T-helper 2 cell treated with Interferon-gamma antibody and Interleukin-4, amounts not matched to agents 5 μg/mL and 100 μg/mL, for 36 hours (primary cell): ENCODE measurements around the gene FKBP10.

Experiments
- DNase-seq: peaks from one replicate; pipeline ENCODE4 v3.0.0; 2021; ENCODE audit warnings: low spot score
- H3K27ac Mint-ChIP-seq: one replicate; pipeline ENCODE4 v1.8.0; 2021; ENCODE audit warnings: mild to moderate bottlenecking, mixed read lengths
- H3K27me3 Mint-ChIP-seq: one replicate; pipeline ENCODE4 v1.8.0; 2021; ENCODE audit warnings: low read depth, mixed read lengths
- H3K36me3 Mint-ChIP-seq: one replicate; pipeline ENCODE4 v1.8.0; 2021; ENCODE audit warnings: low read depth, mixed read lengths
- H3K4me1 Mint-ChIP-seq: one replicate; pipeline ENCODE4 v1.8.0; 2021; ENCODE audit warnings: low read depth, mixed read lengths
- H3K4me3 Mint-ChIP-seq: one replicate; pipeline ENCODE4 v1.8.0; 2022; ENCODE audit warnings: mild to moderate bottlenecking, moderate library complexity, mixed read lengths
- H3K9me3 Mint-ChIP-seq: one replicate; pipeline ENCODE4 v1.8.0; 2021; ENCODE audit warnings: mixed read lengths

FKBP10 gene

GRCh38 chr17:41792845-41793783 lies 19.7 kb upstream of the FKBP10 start:
- H3K9me3 Mint-ChIP-seq = no peaks in the 10 kb centered on the region
- peaks cover 5% of the 10 kb centered on the region for H3K4me1 Mint-ChIP-seq
- DNase-seq = no peak
- H3K4me3 Mint-ChIP-seq = no peak overlapping the region
- H3K27ac Mint-ChIP-seq = no peak overlapping the region
- H3K27me3 Mint-ChIP-seq = peaks cover 5% of the 10 kb centered on the region
- H3K36me3 Mint-ChIP-seq = no peaks in the 10 kb centered on the region

GRCh38 chr17:41793784-41794539 lies 18.8 kb upstream of the FKBP10 start:
- Mint-ChIP-seq H3K27me3 (peaks cover 3% of the 10 kb centered on the region), H3K4me3 (no peak overlapping the region), H3K27ac (no peak overlapping the region), H3K36me3 (no peaks in the 10 kb centered on the region), H3K4me1 (peaks cover 2% of the 10 kb centered on the region), H3K9me3 (no peaks in the 10 kb centered on the region)
- DNase-seq = no peak

GRCh38 chr17:41794540-41794975 lies 18.2 kb upstream of the FKBP10 start:
- H3K9me3 Mint-ChIP-seq = no peaks in the 10 kb centered on the region
- peaks cover 3% of the 10 kb centered on the region for H3K27me3 Mint-ChIP-seq
- H3K27ac Mint-ChIP-seq = no peak overlapping the region
- H3K36me3 Mint-ChIP-seq = no peaks in the 10 kb centered on the region
- H3K4me3 Mint-ChIP-seq = no peak overlapping the region
- no peak for DNase-seq
- peaks cover 1% of the 10 kb centered on the region for H3K4me1 Mint-ChIP-seq

GRCh38 chr17:41796121-41796895 lies 16.5 kb upstream of the FKBP10 start:
- H3K27me3 Mint-ChIP-seq = no peaks in the 10 kb centered on the region
- H3K4me3 Mint-ChIP-seq = no peak overlapping the region
- no peaks in the 10 kb centered on the region for H3K9me3 Mint-ChIP-seq
- H3K4me1 Mint-ChIP-seq = no peaks in the 10 kb centered on the region
- no peak for DNase-seq
- no peaks in the 10 kb centered on the region for H3K36me3 Mint-ChIP-seq
- no peak overlapping the region for H3K27ac Mint-ChIP-seq

- Mint-ChIP-seq H3K9me3 (no peaks in the 10 kb centered on the region), H3K27ac (no peak overlapping the region)
Measured at GRCh38 chr17:41797377-41797776, 15.4 kb upstream of the FKBP10 start.

GRCh38 chr17:41799366-41799765 lies 13.4 kb upstream of the FKBP10 start:
- Mint-ChIP-seq H3K27me3 (no peaks in the 10 kb centered on the region), H3K36me3 (no peaks in the 10 kb centered on the region), H3K4me1 (peaks cover 4% of the 10 kb centered on the region)

More at GRCh38 chr17:41797377-41797776, 15.4 kb upstream of the FKBP10 start:
- peaks cover 4% of the 10 kb centered on the region for H3K4me1 Mint-ChIP-seq
- H3K27me3 Mint-ChIP-seq = no peaks in the 10 kb centered on the region
- no peaks in the 10 kb centered on the region for H3K36me3 Mint-ChIP-seq
- H3K4me3 Mint-ChIP-seq = no peak overlapping the region
- no peak for DNase-seq

GRCh38 chr17:41800601-41801373 lies 12.0 kb upstream of the FKBP10 start:
- Mint-ChIP-seq H3K4me3 (no peak overlapping the region), H3K4me1 (peaks cover 4% of the 10 kb centered on the region), H3K27ac (no peak overlapping the region), H3K36me3 (no peaks in the 10 kb centered on the region), H3K27me3 (no peaks in the 10 kb centered on the region), H3K9me3 (no peaks in the 10 kb centered on the region)
- no peak for DNase-seq

More at GRCh38 chr17:41799366-41799765, 13.4 kb upstream of the FKBP10 start:
- H3K27ac Mint-ChIP-seq = no peak overlapping the region
- no peak overlapping the region for H3K4me3 Mint-ChIP-seq
- no peaks in the 10 kb centered on the region for H3K9me3 Mint-ChIP-seq
- DNase-seq = no peak

- no peak overlapping the region for H3K27ac Mint-ChIP-seq
- no peak overlapping the region for H3K4me3 Mint-ChIP-seq
- no peaks in the 10 kb centered on the region for H3K36me3 Mint-ChIP-seq
- peaks cover 4% of the 10 kb centered on the region for H3K4me1 Mint-ChIP-seq
- peak; percentile 52 for DNase-seq
- H3K9me3 Mint-ChIP-seq = no peaks in the 10 kb centered on the region
- H3K27me3 Mint-ChIP-seq = no peaks in the 10 kb centered on the region
Measured at GRCh38 chr17:41801374-41802271, 11.2 kb upstream of the FKBP10 start.

- Mint-ChIP-seq H3K27ac (no peak overlapping the region), H3K4me1 (peaks cover 4% of the 10 kb centered on the region), H3K4me3 (no peak overlapping the region), H3K36me3 (no peaks in the 10 kb centered on the region), H3K9me3 (no peaks in the 10 kb centered on the region), H3K27me3 (no peaks in the 10 kb centered on the region)
- no peak for DNase-seq
Measured at GRCh38 chr17:41803049-41804020, 9.5 kb upstream of the FKBP10 start.

- peaks cover 3% of the 10 kb centered on the region for H3K27me3 Mint-ChIP-seq
Measured at GRCh38 chr17:41806685-41807445, 5.9 kb upstream of the FKBP10 start.

More at GRCh38 chr17:41806685-41807445, 5.9 kb upstream of the FKBP10 start:
- Mint-ChIP-seq H3K4me3 (no peak overlapping the region), H3K36me3 (no peaks in the 10 kb centered on the region), H3K9me3 (no peaks in the 10 kb centered on the region), H3K4me1 (peaks cover 8% of the 10 kb centered on the region), H3K27ac (no peak overlapping the region)
- DNase-seq = no peak
